Medulla oblongata (tissue), 1 donor: ENCODE measurements around the gene IRGC.

ENCODE experiments used
- DNase-seq: peaks from one replicate; pipeline ENCODE4 v3.0.0-alpha.2; 2015; ENCODE audit errors: extremely low spot score

The IRGC gene

GRCh38 chr19:43690890-43691289, 25.0 kb upstream of the IRGC start:
- no peak for DNase-seq

GRCh38 chr19:43691755-43692154, 24.1 kb upstream of the IRGC start:
- no peak for DNase-seq

- no peak for DNase-seq
These were observed 23.5 kb upstream of the IRGC start for GRCh38 chr19:43692385-43692784.

GRCh38 chr19:43692877-43693276, 23.0 kb upstream of the IRGC start:
- no peak for DNase-seq

GRCh38 chr19:43694553-43694952, 21.3 kb upstream of the IRGC start:
- no peak for DNase-seq

GRCh38 chr19:43695985-43696704, 19.7 kb upstream of the IRGC start:
- no peak for DNase-seq

- DNase-seq = no peak
These were observed 18.6 kb upstream of the IRGC start for GRCh38 chr19:43697295-43697694.

GRCh38 chr19:43699506-43700394, 16.1 kb upstream of the IRGC start:
- DNase-seq = peak; percentile 11

GRCh38 chr19:43700395-43701000, 15.4 kb upstream of the IRGC start:
- peak; percentile 77 for DNase-seq

GRCh38 chr19:43704002-43704705, 11.7 kb upstream of the IRGC start:
- DNase-seq = no peak

- DNase-seq = no peak
These were observed 10.1 kb upstream of the IRGC start for GRCh38 chr19:43705729-43706128.

- no peak for DNase-seq
These were observed 8.6 kb upstream of the IRGC start for GRCh38 chr19:43707158-43707712.

GRCh38 chr19:43708716-43709115, 7.2 kb upstream of the IRGC start:
- DNase-seq = no peak

- no peak for DNase-seq
These were observed 4.0 kb upstream of the IRGC start for GRCh38 chr19:43711751-43712355.

GRCh38 chr19:43713208-43713607, 2.7 kb upstream of the IRGC start:
- DNase-seq = no peak

GRCh38 chr19:43718627-43719377, 2.9 kb downstream of the IRGC start:
- no peak for DNase-seq

- DNase-seq = no peak
These were observed 3.5 kb downstream of the IRGC start for GRCh38 chr19:43719378-43719868.

- DNase-seq = no peak
These were observed 4.0 kb downstream of the IRGC start for GRCh38 chr19:43719918-43720317.

- DNase-seq = no peak
These were observed 5.1 kb downstream of the IRGC start for GRCh38 chr19:43720936-43721335.

GRCh38 chr19:43721469-43722048, 5.7 kb downstream of the IRGC start:
- no peak for DNase-seq
